ENCODE data around the gene ESF1. TPM values are rescaled to one million over a fixed set of nuclear protein-coding genes. Genes with fewer than 3 reads are reported as not detected.
"Not testable (repeated sequence)": the region's sequence is repeated elsewhere in the genome, so short reads cannot be mapped to it uniquely, and the experiment has no call there.

Gene ESF1
- total RNA-seq, 1 donor from 2014 or later: 21.5 TPM

DNA sequence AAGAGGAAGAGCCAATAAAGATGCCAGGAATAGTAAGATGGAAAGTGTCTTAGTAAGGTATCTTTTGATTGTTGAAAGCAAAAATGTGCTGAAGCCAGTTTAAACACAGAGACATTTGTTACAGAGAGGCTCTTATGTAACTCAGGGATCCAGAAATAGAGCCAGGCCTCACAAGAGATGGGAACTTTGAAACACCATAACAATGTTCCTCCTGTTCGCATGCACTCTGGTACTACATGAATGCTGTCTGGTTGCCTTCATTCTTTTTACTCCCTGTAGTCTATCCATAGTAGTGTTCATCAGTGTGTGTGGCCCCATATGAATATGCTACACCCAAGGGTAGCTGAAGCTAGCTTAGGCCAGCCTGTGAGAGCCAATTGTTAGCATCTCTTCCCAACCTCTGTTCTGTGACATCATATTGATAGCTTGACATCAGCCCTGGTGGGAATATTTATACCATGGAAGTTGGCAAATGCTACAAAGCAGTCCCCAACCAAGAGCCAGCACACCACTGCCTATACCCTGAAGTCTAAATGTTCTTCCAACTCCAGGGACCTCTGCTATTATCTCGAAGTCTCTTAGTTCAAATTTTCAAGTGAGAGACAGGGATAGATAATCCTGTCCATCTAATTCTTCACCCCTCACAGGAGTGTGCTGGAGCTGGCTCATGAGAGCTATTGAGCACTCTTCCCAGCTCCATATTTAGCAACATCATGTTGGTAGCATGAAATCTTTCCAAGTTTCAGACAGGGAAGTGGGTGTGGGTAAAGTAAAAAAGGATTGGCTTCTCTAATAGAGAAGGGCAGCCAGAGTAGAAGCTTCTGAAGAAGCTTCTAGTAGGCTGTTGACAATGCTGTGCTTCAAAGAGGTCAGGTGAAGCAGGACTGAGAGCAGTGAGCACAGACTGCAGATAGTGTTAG lies 7.1 kb upstream of the ESF1 start:
- no peak for ATAC-seq
- intact Hi-C loops (cut with DNase I): no loop called here
- DNase-seq (ENCODE audit: low spot score): no peak

GRCh38 chr20:13790708-13791107 lies 6.0 kb upstream of the ESF1 start:
- intact Hi-C loops (cut with DNase I): no loop called here
- DNase-seq (ENCODE audit: low spot score): no peak
- no peak for ATAC-seq

- no peak for ATAC-seq
- intact Hi-C loops (cut with DNase I): no loop called here
- DNase-seq (ENCODE audit: low spot score): peak; percentile 58
Observed at GRCh38 chr20:13788167-13788834, 3.6 kb upstream of the ESF1 start.

DNA sequence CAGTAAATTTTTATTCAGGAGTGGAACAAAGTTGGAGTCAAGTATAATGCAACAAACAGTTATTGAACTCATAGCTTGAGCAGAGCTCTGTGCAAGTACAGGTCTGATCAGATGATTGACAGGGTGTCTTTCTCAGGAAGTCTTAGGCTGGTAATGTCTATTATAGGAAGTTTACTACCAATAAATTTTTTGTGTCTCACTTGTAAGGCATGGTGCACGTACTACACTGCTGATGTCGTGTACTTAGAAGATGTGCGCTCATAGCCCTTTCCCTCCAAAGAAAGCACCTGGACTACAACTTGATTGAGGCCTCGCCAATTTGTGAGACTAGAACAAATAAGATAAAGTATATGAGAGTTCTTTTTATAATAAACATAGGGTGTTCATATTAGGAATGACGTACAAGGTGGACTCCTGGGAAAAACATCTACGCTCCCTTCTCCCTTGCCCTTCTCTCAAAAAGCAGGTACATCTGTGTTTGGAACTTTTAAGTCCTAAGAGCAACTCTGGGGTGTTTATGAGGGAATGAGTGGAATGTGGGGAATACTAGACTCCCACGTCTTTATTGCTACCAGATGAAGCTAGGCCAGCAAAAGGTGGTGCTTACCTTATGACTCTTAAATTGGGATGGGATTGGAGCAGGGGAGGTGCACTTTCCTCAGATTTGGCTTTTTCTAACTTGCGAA lies 1.6 kb upstream of the ESF1 start:
- DNase-seq (ENCODE audit: low spot score) (no peak), ATAC-seq (no peak)
- intact Hi-C loops (cut with DNase I): no loop called here

DNA sequence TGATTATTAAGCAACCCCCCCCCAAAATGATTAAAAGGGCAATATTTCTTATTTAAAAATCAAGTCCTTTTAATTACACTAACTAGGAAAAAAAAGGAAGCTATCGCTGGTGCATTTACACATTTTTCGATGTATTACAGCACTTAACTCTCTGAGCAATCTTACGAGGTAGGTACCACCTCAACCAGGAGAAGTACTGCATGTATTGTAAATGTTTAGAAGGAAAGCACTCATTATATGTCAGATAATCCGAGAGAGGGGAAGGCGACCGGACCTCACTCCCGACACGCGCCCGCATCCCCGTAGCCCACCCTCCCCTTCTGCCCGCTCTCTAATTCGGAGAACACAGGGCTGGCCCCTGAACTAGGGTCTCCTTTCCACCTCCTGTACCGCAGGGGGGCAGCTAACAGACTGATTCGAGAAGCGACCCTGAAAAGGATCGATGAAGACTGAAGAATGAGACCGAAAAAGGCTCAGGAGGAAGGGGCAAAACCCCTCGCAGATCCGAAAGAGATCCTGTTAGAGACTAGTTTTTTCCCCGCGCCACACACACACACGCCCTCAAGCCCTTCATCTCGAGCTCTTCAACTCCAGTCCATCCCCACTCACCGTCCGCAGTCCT lies 337 bp downstream of the ESF1 start:
- DNase-seq (ENCODE audit: low spot score): peak; percentile 55
- ATAC-seq: peak; percentile 51
- intact Hi-C loops (cut with DNase I): no loop called here

DNA sequence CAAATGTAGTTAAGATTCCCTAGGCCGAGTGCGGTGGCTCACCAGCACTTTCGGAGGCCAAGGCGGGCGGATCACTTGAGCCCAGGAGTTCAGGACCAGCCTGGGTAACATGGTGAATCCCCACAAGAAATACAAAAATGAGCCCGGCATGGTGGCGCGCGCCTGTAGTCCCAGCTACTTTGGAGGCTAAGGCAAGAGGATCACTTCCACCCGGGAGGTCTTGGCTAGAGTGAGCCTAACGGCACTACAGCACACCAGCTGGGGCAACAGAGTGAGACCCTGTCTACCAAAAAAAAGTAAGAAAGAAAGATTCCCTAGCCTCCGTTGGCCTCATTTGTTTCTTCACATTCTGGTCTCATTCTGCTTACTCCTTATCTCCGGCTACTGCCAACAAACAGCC lies 1.2 kb downstream of the ESF1 start:
- intact Hi-C loops (cut with DNase I): no loop called here
- ATAC-seq (no peak), DNase-seq (ENCODE audit: low spot score) (no peak)

DNA sequence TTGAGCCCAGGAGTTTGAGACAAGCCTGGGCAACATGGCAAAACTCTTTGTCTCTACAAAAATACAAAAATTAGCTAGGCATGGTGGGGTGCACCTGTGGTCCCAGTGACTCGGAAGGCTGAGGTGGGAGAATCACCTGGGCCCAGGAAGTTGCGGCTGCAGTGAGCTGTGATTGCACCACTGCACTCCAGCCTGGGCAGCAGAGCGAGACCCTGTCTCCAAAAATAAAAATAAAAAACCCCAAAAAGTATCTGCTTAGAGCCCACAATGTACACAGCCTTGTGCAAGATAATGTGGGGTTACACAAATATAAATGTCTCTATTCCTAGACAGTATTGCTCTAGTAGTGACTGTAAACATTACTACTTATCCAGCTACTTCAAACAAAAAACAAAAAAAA lies 5.9 kb downstream of the ESF1 start:
- intact Hi-C loops (cut with DNase I): no loop called here
- DNase-seq (ENCODE audit: low spot score): no peak
- ATAC-seq: no peak

GRCh38 chr20:13777171-13777601 lies 7.5 kb downstream of the ESF1 start:
- intact Hi-C loops (cut with DNase I): no loop called here
- ATAC-seq (no peak), DNase-seq (ENCODE audit: low spot score) (no peak)

- no peak for DNase-seq (ENCODE audit: low spot score)
- intact Hi-C loops (cut with DNase I): no loop called here
- no peak for ATAC-seq
Observed at GRCh38 chr20:13775867-13776266, 8.9 kb downstream of the ESF1 start.

DNA sequence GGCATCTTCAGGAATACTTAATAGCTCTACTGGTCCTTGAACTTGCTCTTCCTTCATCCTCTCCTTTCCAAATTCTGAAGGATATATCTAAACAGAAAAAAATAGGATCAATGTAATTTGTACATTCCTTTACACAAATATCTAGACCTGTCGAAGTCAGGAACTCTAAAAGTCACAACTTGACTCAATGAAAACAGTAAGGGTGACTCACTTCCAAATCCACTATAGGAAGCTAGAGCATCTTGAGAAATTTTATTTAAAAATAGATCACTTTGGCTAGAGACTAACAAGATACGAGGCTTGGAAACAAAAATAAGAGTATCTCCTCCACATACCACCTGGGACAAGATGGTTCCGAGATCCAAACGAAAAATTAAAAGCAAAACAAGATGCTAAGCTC lies 12.2 kb downstream of the ESF1 start:
- no peak for ATAC-seq
- intact Hi-C loops (cut with DNase I): no loop called here
- no peak for DNase-seq (ENCODE audit: low spot score)

DNA sequence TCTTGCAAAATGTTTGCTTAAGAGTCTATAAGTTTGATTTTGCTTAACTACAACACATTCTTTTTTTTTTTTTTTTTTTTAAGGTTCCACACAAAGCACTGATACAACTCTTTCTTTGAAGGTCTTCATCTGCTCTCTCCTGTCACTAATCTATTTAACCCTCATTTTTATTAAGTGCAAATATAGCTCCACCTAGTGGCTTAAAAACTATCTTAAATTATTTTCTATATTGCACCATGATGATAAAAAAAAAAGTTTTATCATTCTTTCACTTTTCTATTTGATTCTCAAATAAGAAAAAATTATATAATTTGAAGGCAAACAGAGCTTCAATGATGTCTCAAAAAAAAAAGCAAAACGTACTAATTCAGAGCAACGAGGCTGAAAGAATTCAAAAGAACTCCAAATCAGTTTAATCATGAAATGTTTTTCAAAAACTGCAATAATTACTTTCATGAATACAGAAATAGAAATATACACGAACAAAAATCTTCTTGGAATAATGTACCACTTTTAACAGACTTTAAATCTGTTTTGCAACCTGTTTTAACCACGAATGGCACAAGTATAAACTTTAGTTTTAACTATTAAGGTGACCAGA lies 12.8 kb downstream of the ESF1 start:
- ATAC-seq (no peak), DNase-seq (ENCODE audit: low spot score) (no peak)
- intact Hi-C loops (cut with DNase I): no loop called here

DNA sequence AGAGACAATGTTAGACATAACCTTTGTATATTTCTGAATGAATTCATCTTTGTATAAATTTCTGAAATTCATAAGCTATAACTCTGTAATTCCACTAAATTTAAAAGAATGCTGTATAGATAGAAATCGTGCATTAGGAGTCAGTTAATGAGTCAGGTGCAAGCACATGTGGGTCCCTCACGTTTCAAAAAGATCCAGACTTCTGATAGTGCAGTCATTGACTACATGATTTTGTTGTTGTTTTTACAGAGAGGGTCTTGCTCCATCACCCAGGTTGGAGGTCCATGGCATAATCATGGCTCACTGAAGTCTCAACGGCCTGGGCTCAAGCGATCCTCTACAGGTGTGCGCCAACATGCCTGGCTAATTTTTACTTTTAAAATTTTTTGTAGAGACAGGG lies 14.6 kb downstream of the ESF1 start:
- DNase-seq (ENCODE audit: low spot score) (no peak), ATAC-seq (no peak)
- intact Hi-C loops (cut with DNase I): no loop called here

GRCh38 chr20:13765868-13766416 lies 18.8 kb downstream of the ESF1 start:
- ATAC-seq (no peak), DNase-seq (ENCODE audit: low spot score) (no peak)
- intact Hi-C loops (cut with DNase I): no loop called here

DNA sequence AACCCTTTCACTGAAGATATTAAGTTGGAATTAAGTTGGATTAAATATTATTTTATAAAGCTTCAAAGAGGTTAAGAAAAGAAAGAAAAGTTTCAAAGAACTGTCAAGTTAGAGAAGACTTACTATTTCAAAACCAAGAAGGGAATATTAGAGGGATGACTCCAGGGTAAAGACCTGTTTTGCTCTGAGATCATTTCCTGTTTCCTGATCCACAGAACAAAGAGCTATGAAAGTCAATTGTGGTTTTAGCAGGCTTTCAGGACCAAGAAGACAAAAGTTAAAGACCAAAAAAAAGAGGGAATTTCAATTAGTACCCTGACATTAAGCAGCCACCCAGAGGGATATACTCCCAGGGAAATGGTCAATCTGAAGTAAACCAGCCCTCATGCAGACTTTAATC lies 19.4 kb downstream of the ESF1 start:
- ATAC-seq: no peak

GRCh38 chr20:13760451-13760946 lies 24.2 kb downstream of the ESF1 start:
- DNase-seq (ENCODE audit: low spot score); intact Hi-C loops (cut with DNase I); ATAC-seq: not testable (repeated sequence)

More for the DNA sequence above, 19.4 kb downstream of the ESF1 start:
- intact Hi-C loops (cut with DNase I): no loop called here
- DNase-seq (ENCODE audit: low spot score): no peak

- intact Hi-C loops (cut with DNase I): no loop called here
- ATAC-seq (no peak), DNase-seq (ENCODE audit: low spot score) (no peak)
Observed at GRCh38 chr20:13758884-13759283, 25.8 kb downstream of the ESF1 start.

DNA sequence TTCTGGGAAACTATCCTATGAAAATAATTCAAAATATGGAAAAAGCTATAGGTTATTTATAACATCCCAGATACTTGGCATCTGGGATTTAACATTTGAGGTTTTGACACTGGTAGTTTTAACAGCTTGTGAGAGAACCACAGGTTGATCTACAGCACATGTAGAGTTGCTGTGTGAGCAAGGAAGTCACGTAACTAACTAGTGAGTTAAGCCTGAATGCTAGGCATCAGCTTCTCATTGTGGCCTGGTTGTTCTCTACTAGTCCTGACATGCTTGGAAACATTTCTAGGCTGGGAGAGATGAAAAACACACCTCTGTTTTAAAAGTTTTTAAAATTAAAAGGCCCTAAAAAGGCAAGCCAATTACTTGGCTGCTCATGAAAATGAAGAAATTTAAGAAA lies 28.2 kb downstream of the ESF1 start:
- ATAC-seq (no peak), DNase-seq (ENCODE audit: low spot score) (no peak)
- intact Hi-C loops (cut with DNase I): no loop called here

- DNase-seq (ENCODE audit: low spot score) (no peak), ATAC-seq (no peak)
- intact Hi-C loops (cut with DNase I): no loop called here
Observed at GRCh38 chr20:13755809-13756208, 28.9 kb downstream of the ESF1 start.

Data from sciatic nerve (tissue), 2 donors.